Heart left ventricle (tissue), 16 donors: ENCODE data around the gene GP5. TPM values are rescaled to one million over a fixed set of nuclear protein-coding genes. Genes with fewer than 3 reads are reported as not detected.
A peak's percentile ranks its signal among the peaks of the same experiment; 100 is the strongest.

Source experiments
- ATAC-seq, 4 donors: fragments of 200-7000 bp; cut with Tn5 transposase; one replicate each; pipeline ENCODE4 v1.9.1; 2020 to 2022; ENCODE audit warnings: moderate library complexity in 4 of 4, mild to moderate bottlenecking in 3 of 4, moderate number of reproducible peaks in 1 of 4
- DNase-seq, 5 donors: peaks; one replicate each; pipeline ENCODE4 v3.0.0-alpha.2; 2020
- H3K27ac ChIP-seq, 12 donors: fragments of 200-600 bp; sonication (generic) in 4 of 12; one replicate each; pipeline versions ENCODE4 v1.5.0 to v1.8.0; 2016 to 2022; ENCODE audit warnings: mild to moderate bottlenecking in 2 of 12
- H3K27me3 ChIP-seq, 9 donors: fragments of 200-600 bp; sonication (generic) in 2 of 9; one replicate each; pipeline versions ENCODE4 v1.5.1 to v1.8.0; 2016 to 2022; ENCODE audit warnings: mild to moderate bottlenecking in 3 of 9
- H3K36me3 ChIP-seq, 9 donors: fragments of 200-600 bp; sonication (generic) in 2 of 9; one replicate each; pipeline versions ENCODE4 v1.5.0 to v1.8.0; 2018 to 2022; ENCODE audit warnings: mild to moderate bottlenecking in 2 of 9
- H3K4me1 ChIP-seq, 12 donors: fragments of 200-600 bp; sonication (generic) in 4 of 12; one replicate each; pipeline versions ENCODE4 v1.5.0 to v1.8.0; 2016 to 2022; ENCODE audit warnings: mild to moderate bottlenecking in 3 of 12
- H3K4me3 ChIP-seq, 12 donors: fragments of 200-600 bp; sonication (generic) in 4 of 12; one replicate each; pipeline versions ENCODE4 v1.5.0 to v1.8.0; 2017 to 2022; ENCODE audit warnings: mild to moderate bottlenecking in 9 of 12, moderate library complexity in 4 of 12
- H3K9me3 ChIP-seq, 12 donors: fragments of 200-600 bp; sonication (generic) in 4 of 12; one replicate each; pipeline versions ENCODE4 v1.5.0 to v1.8.0; 2016 to 2022; ENCODE audit warnings: mild to moderate bottlenecking in 1 of 12
- CTCF ChIP-seq, 12 donors: fragments of 200-600 bp; sonication (generic) in 4 of 12; IDR thresholded peaks; one replicate each; pipeline versions ENCODE4 v1.5.0 to v1.8.0; 2018 to 2022; ENCODE audit warnings: antibody characterized with exemption in 12 of 12, mild to moderate bottlenecking in 5 of 12
- POLR2A ChIP-seq, 2 donors: fragments of 450-650 bp; IDR thresholded peaks; one replicate each; pipeline ENCODE4 v1.6.1; 2017; ENCODE audit warnings: antibody characterized with exemption in 2 of 2, mild to moderate bottlenecking in 2 of 2, moderate library complexity in 2 of 2
- WGBS, 4 donors: extraction: QIAGEN DNeasy Blood & Tissue Kit in 2 of 4; methylation state at CpG; one replicate each; pipeline versions ENCODE4 v1.1.5 to v1.1.7; 2013 to 2018; 5-methylcytosine and 5-hydroxymethylcytosine counted together
- intact Hi-C, 10 donors: fragments of 100-400 bp; cut with DNase I; formaldehyde crosslinking; loops; one replicate each; pipeline versions ENCODE4 v1.11.1 to v1.14.2; 2022
- polyA plus RNA-seq, 2 donors: library from polyadenylated mRNA; stranded (reverse); fragments of 200-250 nt; gene quantifications; one replicate each; pipeline ENCODE4 v1.2.3, GENCODE V29; 2013
- total RNA-seq, 9 donors: library from RNA; depleted of rRNA in 2 of 9; stranded (reverse); fragments of >200 nt in 2 of 9; fragmentation: NEBNext Ultra II Directional in 3 of 9; extraction: Animal tissue kit (Norgen Biotek cat#: 25700) in 3 of 9; gene quantifications; one replicate each; pipeline versions ENCODE4 v1.1.0 to v1.2.4, GENCODE V29; 2016 to 2023
- donor health status: ischemic (EF 13 %, LVEDD 7.1; RV severe dilation, severe dysfunction).
- donor health status: healthy with polysubstance abuse.
- donor health status: DM: no; HTN: yes; CAD: no.
- donor health status: DM: no; HTN: no; CAD: no.
- donor health status: ischemic (EF 25% LVEDD 6.9; RV normal size, moderate dysfunction).
- donor health status: ischemic (EF 25% LVEDD 5.7; RV mildly dilated, moderate dysfunction).
- donor health status: healthy.
- donor health status: DM: yes; HTN: yes; CAD: no.
- donor health status: ischemic (EF 35%, LVEDD 5.7; RV mildly dilated, moderate dysfunction).
- donor health status: nonischemic (EF 11% LVEDD 7.7; RV severe dilation, severe dysfunction).
- donor health status: DM: yes; HTN: yes; CAD: no.
- donor health status: PGD.
- donor health status: ischemic (EF 29% LVEDD 5.4; RV normal size, mild dysfunction).
- donor health status: nonischemic (EF 23%, LVEDD 6.1; RV moderate dilation, normal function).

Gene GP5
- total and polyA plus RNA-seq, 11 donors: 0.04 to 0.12 (median 0.09) TPM; not detected in 7

GRCh38 chr3:194401346-194401745 lies 2.3 kb upstream of the GP5 start:
- H3K4me1 ChIP-seq: peaks cover 3 to 22% (median 11%) of the 10 kb centered on the region in 12 donors
- H3K36me3 ChIP-seq: peaks cover 0 to 42% (median 21%) of the 10 kb centered on the region in 9 donors
- no peak for TF ChIP-seq CTCF (IDR thresholded peaks at IDR 0.05)
- no peak for TF ChIP-seq POLR2A (IDR thresholded peaks at IDR 0.05)
- WGBS, 4 donors: 83 to 90% (median 89%) methylated on average over 9 of the region's 9 CpGs
- peak in 1 of 4 donors; percentile 23 for ATAC-seq
- intact Hi-C loops: loop anchor here in 5 of 10 donors (5.0 to 10.0 kb wide), 5 partner anchors 64 to 737 kb away; no protein-coding TSS in a partner anchor
- no peak overlapping the region for H3K4me3 ChIP-seq
- H3K27ac ChIP-seq: no peak overlapping the region
- DNase-seq: no peak
- H3K9me3 ChIP-seq: no peaks in the 10 kb centered on the region
- peaks cover 6 to 32% (median 16%) of the 10 kb centered on the region in 9 donors for H3K27me3 ChIP-seq

GRCh38 chr3:194399874-194400411 lies 877 bp upstream of the GP5 start:
- no peaks in the 10 kb centered on the region for H3K9me3 ChIP-seq
- intact Hi-C loops: loop anchor here in 6 of 10 donors (5.0 to 10.0 kb wide), 6 partner anchors 53 to 735 kb away; no protein-coding TSS in a partner anchor
- DNase-seq (no peak), ATAC-seq (no peak)
- 87 to 96% (median 89%) methylated on average over 15 of the region's 15 CpGs for WGBS, 4 donors
- peaks cover 6 to 40% (median 16%) of the 10 kb centered on the region in 9 donors for H3K27me3 ChIP-seq
- H3K36me3 ChIP-seq: peaks cover 0 to 27% (median 8%) of the 10 kb centered on the region in 9 donors
- no peak for TF ChIP-seq POLR2A (IDR thresholded peaks at IDR 0.05)
- no peak for TF ChIP-seq CTCF (IDR thresholded peaks at IDR 0.05)
- H3K4me3 ChIP-seq: no peak overlapping the region
- no peak overlapping the region for H3K27ac ChIP-seq
- H3K4me1 ChIP-seq: peaks cover 3 to 22% (median 11%) of the 10 kb centered on the region in 12 donors

GRCh38 chr3:194397757-194398312 lies 1.2 kb downstream of the GP5 start:
- no peaks in the 10 kb centered on the region for H3K9me3 ChIP-seq
- no peak for DNase-seq
- peaks cover 6 to 40% (median 16%) of the 10 kb centered on the region in 9 donors for H3K27me3 ChIP-seq
- H3K4me3 ChIP-seq: peak overlapping the region in 10 of 12 donors; percentile 16 to 48 (median 33)
- 4 to 7% (median 6%) methylated on average over 27 to 38 of the region's 38 CpGs for WGBS, 4 donors
- peaks cover 3 to 22% (median 11%) of the 10 kb centered on the region in 12 donors for H3K4me1 ChIP-seq
- H3K36me3 ChIP-seq: peaks cover 0 to 8% (median 0%) of the 10 kb centered on the region in 9 donors
- H3K27ac ChIP-seq: no peak overlapping the region
- intact Hi-C loops: loop anchor here in 1 of 10 donors (5.0 kb wide), 1 partner anchor 51 kb away; no protein-coding TSS in a partner anchor
- ATAC-seq: peak in 3 of 4 donors; percentile 38 to 52 (median 40)
- no peak for TF ChIP-seq POLR2A (IDR thresholded peaks at IDR 0.05)
- no peak for TF ChIP-seq CTCF (IDR thresholded peaks at IDR 0.05)
